Measurements from ENCODE around the gene SUCLA2. TPM values are rescaled to one million over a fixed set of nuclear protein-coding genes. Genes with fewer than 3 reads are reported as not detected.
A peak's percentile ranks its signal among the peaks of the same experiment; 100 is the strongest.

Gene SUCLA2
- total and polyA plus RNA-seq, 12 donors = 20.4 to 104 (median 55.3) TPM

GRCh38 chr13:48037346-48038173 lies 36.5 kb upstream of the SUCLA2 start, which contains the start of gene NUDT15:
Gene NUDT15, plus strand, starts transcription at chr13:48037726. Its CDS starts 21 bp downstream, at chr13:48037747.
- no peaks in the 10 kb centered on the region for H3K9me3 ChIP-seq (replicated peaks in 1 of 3)
- WGBS, 4 donors = 0 to 1% (median 0%) methylated on average over 10 to 82 of the region's 82 CpGs
- peak within 1 kb of the TSS; percentile 94 to 98 (median 97) for H3K27ac ChIP-seq
- peaks cover 9 to 10% of the 10 kb centered on the region in 2 donors for H3K4me1 ChIP-seq (replicated peaks in 1 of 2)
- peak within 1 kb of the TSS; percentile 29 to 69 (median 50) for H3K4me3 ChIP-seq
- peak; percentile 93 to 97 (median 95) for DNase-seq
- intact Hi-C loops (cut with DNase I) = loop anchor here in 1 of 2 donors (10.0 kb wide), 1 partner anchor 57 kb away; the partner anchor contains the start of gene MED4
- H3K27me3 ChIP-seq = no peaks in the 10 kb centered on the region
- peak; percentile 96 to 100 (median 99) for TF ChIP-seq CTCF (IDR thresholded peaks at IDR 0.05)
- TF ChIP-seq POLR2A (IDR thresholded peaks at IDR 0.05) = peak; percentile 93
- H3K36me3 ChIP-seq (replicated peaks in 1 of 2) = no peaks in the 10 kb centered on the region

- Histone ChIP-seq H3K4me1 (replicated peaks in 1 of 2) (no peaks in the 10 kb centered on the region), H3K36me3 (replicated peaks in 1 of 2) (no peaks in the 10 kb centered on the region), H3K4me3 (no peak overlapping the region), H3K9me3 (replicated peaks in 1 of 3) (no peaks in the 10 kb centered on the region), H3K27ac (no peak overlapping the region), H3K27me3 (no peaks in the 10 kb centered on the region)
- WGBS, 4 donors = 71 to 96% (median 88%) methylated on average over 2 of the region's 2 CpGs
- no peak for DNase-seq
- TF ChIP-seq CTCF (IDR thresholded peaks at IDR 0.05) = no peak
- TF ChIP-seq POLR2A (IDR thresholded peaks at IDR 0.05) = no peak
- intact Hi-C loops (cut with DNase I) = loop anchor here in 1 of 2 donors (10.0 kb wide), 1 partner anchor 65 kb away; the partner anchor contains the start of gene MED4
Measured at GRCh38 chr13:48029859-48030258, 28.8 kb upstream of the SUCLA2 start.

- no peaks in the 10 kb centered on the region for H3K9me3 ChIP-seq (replicated peaks in 1 of 3)
- no peaks in the 10 kb centered on the region for H3K27me3 ChIP-seq
- intact Hi-C loops (cut with DNase I) = no loop called here
- no peak for DNase-seq
- no peak overlapping the region for H3K4me3 ChIP-seq
- H3K27ac ChIP-seq = no peak overlapping the region
- TF ChIP-seq CTCF (IDR thresholded peaks at IDR 0.05) = no peak
- no peak for TF ChIP-seq POLR2A (IDR thresholded peaks at IDR 0.05)
- no peaks in the 10 kb centered on the region for H3K36me3 ChIP-seq (replicated peaks in 1 of 2)
- no peaks in the 10 kb centered on the region for H3K4me1 ChIP-seq (replicated peaks in 1 of 2)
Measured at GRCh38 chr13:48028066-48028465, 27.0 kb upstream of the SUCLA2 start.

GRCh38 chr13:48019796-48020195 lies 18.7 kb upstream of the SUCLA2 start:
- 0 to 100% (median 98%) methylated on average over 1 of the region's 1 CpG for WGBS, 4 donors

More at GRCh38 chr13:48019796-48020195, 18.7 kb upstream of the SUCLA2 start:
- DNase-seq = no peak
- intact Hi-C loops (cut with DNase I) = no loop called here
- no peaks in the 10 kb centered on the region for H3K9me3 ChIP-seq (replicated peaks in 1 of 3)
- H3K4me3 ChIP-seq = no peak overlapping the region
- TF ChIP-seq POLR2A (IDR thresholded peaks at IDR 0.05) = no peak
- TF ChIP-seq CTCF (IDR thresholded peaks at IDR 0.05) = no peak
- H3K36me3 ChIP-seq (replicated peaks in 1 of 2) = no peaks in the 10 kb centered on the region
- H3K27me3 ChIP-seq = no peaks in the 10 kb centered on the region
- H3K4me1 ChIP-seq (replicated peaks in 1 of 2) = no peaks in the 10 kb centered on the region
- H3K27ac ChIP-seq = no peak overlapping the region

Data from adrenal gland (tissue), 12 donors.